ENCODE measurements around the gene CACNA1D.

DNA sequence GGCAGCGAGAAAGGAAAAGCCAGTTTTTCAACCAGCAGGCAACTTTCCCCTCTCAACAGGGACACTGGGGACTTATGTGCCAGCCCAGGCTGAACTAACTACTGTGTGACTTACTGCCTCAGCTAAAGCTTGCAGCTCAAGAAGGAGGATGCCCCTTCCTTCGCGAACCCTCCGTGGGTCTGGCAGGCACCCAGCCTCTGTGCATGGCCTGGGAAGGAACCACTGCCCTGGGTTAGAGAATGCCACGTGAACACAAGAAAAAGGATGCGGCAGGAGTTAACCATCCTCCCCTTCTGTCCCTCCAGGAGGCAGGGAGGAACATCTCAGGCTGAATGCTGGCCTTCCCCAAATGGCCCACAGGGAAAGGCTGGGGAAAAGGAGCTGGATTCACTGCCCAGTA, 322.8 kb downstream of the CACNA1D start:
- TF ChIP-seq, protein P1, sequence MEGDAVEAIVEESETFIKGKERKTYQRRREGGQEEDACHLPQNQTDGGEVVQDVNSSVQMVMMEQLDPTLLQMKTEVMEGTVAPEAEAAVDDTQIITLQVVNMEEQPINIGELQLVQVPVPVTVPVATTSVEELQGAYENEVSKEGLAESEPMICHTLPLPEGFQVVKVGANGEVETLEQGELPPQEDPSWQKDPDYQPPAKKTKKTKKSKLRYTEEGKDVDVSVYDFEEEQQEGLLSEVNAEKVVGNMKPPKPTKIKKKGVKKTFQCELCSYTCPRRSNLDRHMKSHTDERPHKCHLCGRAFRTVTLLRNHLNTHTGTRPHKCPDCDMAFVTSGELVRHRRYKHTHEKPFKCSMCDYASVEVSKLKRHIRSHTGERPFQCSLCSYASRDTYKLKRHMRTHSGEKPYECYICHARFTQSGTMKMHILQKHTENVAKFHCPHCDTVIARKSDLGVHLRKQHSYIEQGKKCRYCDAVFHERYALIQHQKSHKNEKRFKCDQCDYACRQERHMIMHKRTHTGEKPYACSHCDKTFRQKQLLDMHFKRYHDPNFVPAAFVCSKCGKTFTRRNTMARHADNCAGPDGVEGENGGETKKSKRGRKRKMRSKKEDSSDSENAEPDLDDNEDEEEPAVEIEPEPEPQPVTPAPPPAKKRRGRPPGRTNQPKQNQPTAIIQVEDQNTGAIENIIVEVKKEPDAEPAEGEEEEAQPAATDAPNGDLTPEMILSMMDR (IDR thresholded peaks at IDR 0.05), result no peak
- no peak for TF ChIP-seq POLR2A (IDR thresholded peaks at IDR 0.05)
